Activated naive CD8-positive, alpha-beta T cell treated with anti-CD3 and anti-CD28 coated beads for 36 hours (primary cell): ENCODE measurements around the gene RFX6. TPM values are rescaled to one million over a fixed set of nuclear protein-coding genes. Genes with fewer than 3 reads are reported as not detected.

ENCODE experiments used
- DNase-seq: peaks from one replicate; pipeline ENCODE4 v3.0.0; 2021
- H3K27ac Mint-ChIP-seq: one replicate; pipeline ENCODE4 v1.8.0; 2022; ENCODE audit warnings: mild to moderate bottlenecking, moderate library complexity, mixed read lengths
- H3K27me3 Mint-ChIP-seq: one replicate; pipeline ENCODE4 v1.8.0; 2022; ENCODE audit warnings: mild to moderate bottlenecking, mixed read lengths
- H3K36me3 Mint-ChIP-seq: one replicate; pipeline ENCODE4 v1.8.0; 2021; ENCODE audit warnings: mild to moderate bottlenecking, mixed read lengths
- H3K4me1 Mint-ChIP-seq: one replicate; pipeline ENCODE4 v1.8.0; 2021; ENCODE audit warnings: mixed read lengths
- H3K4me3 Mint-ChIP-seq: one replicate; pipeline ENCODE4 v1.8.0; 2022; ENCODE audit warnings: mild to moderate bottlenecking, moderate library complexity, mixed read lengths
- H3K9me3 Mint-ChIP-seq: one replicate; pipeline ENCODE4 v1.8.0; 2022; ENCODE audit warnings: mixed read lengths
- total RNA-seq, 2 experiments: library from RNA; stranded (reverse); gene quantifications; one replicate each; pipeline ENCODE4 v1.2.3, GENCODE V29; 2021

RFX6 gene
- total RNA-seq, 2 experiments from 2014 or later = not detected

DNA sequence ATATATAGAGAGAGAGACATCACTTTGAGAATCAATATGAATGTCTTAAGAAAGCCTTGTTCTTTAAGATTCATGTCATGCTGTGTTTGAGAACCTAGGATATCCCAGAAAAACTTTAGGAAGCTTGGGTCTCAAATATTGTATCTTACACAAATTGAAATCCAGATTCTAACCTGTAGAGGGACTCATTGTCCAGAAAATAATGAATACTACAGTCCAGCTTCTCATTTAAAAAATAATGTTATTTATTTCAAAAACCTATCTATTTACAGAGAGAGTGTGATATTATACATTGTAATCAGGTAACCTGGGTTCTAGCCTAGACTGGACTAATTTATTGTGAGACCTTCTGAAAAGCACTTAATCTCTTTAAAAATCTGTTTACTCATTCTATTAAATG is 4.2 kb downstream of the RFX6 start:
- H3K4me3 Mint-ChIP-seq = no peak overlapping the region
- peaks cover 4% of the 10 kb centered on the region for H3K4me1 Mint-ChIP-seq
- no peak overlapping the region for H3K27ac Mint-ChIP-seq
- no peaks in the 10 kb centered on the region for H3K9me3 Mint-ChIP-seq
- peaks cover 18% of the 10 kb centered on the region for H3K27me3 Mint-ChIP-seq
- DNase-seq = no peak
- peaks cover 1% of the 10 kb centered on the region for H3K36me3 Mint-ChIP-seq

DNA sequence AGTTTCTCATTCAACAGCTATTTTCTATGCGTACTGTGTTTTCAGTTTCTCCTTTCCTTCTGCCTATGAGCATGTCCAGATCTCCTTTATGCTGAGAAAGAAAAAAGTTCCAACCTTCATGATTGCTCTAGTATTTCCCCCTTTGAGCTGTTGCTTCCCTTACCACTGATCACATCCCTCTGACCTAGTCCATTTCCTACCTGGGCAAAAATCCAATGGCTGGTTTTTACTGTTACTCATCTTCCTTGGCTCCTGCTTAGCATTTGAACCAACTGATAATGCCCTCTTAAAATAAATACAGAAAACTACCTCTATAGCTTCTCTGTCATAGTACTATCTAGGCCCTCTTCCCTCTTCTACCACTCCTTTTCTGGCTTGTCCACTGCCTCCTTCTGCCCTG is 6.0 kb downstream of the RFX6 start:
- H3K27me3 Mint-ChIP-seq = peaks cover 2% of the 10 kb centered on the region
- no peaks in the 10 kb centered on the region for H3K4me1 Mint-ChIP-seq
- H3K27ac Mint-ChIP-seq = no peak overlapping the region
- no peaks in the 10 kb centered on the region for H3K36me3 Mint-ChIP-seq
- H3K4me3 Mint-ChIP-seq = no peak overlapping the region
- no peak for DNase-seq
- no peaks in the 10 kb centered on the region for H3K9me3 Mint-ChIP-seq

DNA sequence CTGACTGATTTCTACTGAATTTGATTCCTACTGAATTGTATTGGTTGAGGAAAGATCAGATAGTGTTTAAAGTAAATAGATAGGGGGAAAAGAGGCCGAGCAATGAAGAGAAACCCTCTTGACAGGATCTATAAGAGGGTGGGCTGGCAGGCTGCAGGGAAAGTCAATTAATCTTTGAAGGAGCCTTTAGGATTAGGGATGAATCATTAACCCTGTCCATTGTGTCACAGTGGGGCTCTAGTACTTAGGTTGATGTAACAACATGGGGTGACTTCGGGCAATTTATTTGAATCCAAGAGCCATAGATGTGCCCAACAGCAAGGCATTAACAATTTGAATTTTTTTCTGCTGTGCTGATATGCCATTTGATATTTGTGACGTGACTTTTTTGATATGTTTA is 7.5 kb downstream of the RFX6 start:
- Mint-ChIP-seq H3K27me3 (no peaks in the 10 kb centered on the region), H3K9me3 (no peaks in the 10 kb centered on the region), H3K36me3 (no peaks in the 10 kb centered on the region), H3K4me3 (no peak overlapping the region), H3K27ac (no peak overlapping the region), H3K4me1 (no peaks in the 10 kb centered on the region)
- DNase-seq = no peak

DNA sequence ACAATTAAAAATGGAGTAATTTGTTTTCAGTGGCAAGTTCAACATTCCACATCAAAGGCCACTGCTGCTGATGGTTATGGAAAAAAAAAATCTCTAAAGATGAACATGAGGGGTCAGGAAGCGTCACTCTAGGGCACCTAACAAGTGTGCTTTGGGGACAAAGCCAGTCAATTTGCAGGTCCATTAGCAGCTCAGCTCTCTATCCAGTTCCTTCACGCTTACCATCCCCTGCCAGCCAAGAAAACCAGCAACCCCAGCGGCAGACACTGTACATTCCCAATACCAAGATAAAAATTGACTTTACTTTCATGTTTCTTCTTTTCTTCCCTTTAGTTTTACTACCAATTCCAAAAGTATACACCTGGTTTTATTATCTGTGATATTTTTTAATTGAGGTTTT is 10.1 kb downstream of the RFX6 start:
- H3K4me1 Mint-ChIP-seq = no peaks in the 10 kb centered on the region

DNA sequence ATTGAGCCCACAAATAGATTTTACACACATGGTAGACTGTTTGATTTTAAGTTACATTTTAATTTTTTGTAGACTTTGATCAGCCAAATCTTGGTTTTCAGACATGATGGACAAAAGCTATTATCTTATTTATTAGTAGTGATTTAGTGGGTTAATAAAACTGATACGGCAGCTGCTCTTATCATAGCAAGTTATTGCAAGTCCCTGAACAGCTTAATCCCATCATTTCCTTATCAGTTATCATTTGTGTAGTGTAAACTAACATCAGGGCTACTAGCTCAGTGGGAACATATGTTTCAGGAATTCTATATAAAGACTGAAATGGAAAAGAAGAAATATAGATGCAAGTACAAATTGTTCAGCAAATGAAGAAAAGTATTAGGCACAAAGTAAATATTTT is 10.9 kb downstream of the RFX6 start:
- Mint-ChIP-seq H3K36me3 (no peaks in the 10 kb centered on the region), H3K4me1 (no peaks in the 10 kb centered on the region), H3K4me3 (no peak overlapping the region), H3K27ac (no peak overlapping the region), H3K27me3 (no peaks in the 10 kb centered on the region), H3K9me3 (no peaks in the 10 kb centered on the region)
- DNase-seq = no peak

More for the DNA sequence above, 10.1 kb downstream of the RFX6 start:
- no peaks in the 10 kb centered on the region for H3K27me3 Mint-ChIP-seq
- no peak overlapping the region for H3K27ac Mint-ChIP-seq
- no peaks in the 10 kb centered on the region for H3K36me3 Mint-ChIP-seq
- no peak for DNase-seq
- H3K4me3 Mint-ChIP-seq = no peak overlapping the region
- H3K9me3 Mint-ChIP-seq = no peaks in the 10 kb centered on the region

DNA sequence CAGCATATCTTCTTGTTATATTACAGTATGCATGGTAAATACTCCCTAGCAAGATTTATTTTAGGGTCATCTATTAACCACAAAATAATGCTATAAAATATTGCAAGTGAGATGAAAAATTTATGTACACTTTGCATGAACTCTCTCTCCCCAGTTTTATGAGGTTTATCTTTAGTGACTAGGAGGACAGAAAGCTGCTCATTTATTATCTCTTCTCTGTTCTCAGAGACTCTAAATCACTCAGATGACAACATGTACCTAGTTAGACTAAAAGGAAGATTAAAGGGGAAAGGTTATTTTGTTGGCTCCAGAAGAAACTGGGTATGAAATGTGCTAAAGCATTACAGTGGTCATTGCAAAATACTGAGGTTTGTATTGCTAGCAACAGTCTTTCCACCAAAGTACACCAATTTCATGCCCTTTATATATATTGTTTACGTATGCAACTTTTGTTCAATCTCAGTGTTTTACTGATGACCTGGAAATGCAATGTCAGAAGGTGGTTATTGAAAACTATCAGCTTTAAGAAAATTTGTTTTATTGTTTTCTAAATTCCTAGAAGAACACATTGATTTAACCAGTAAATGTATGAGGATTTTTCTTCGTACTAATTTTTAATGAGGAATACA is 11.8 kb downstream of the RFX6 start:
- no peaks in the 10 kb centered on the region for H3K36me3 Mint-ChIP-seq
- no peaks in the 10 kb centered on the region for H3K27me3 Mint-ChIP-seq
- DNase-seq = no peak
- H3K4me1 Mint-ChIP-seq = no peaks in the 10 kb centered on the region
- H3K4me3 Mint-ChIP-seq = no peak overlapping the region
- no peaks in the 10 kb centered on the region for H3K9me3 Mint-ChIP-seq
- H3K27ac Mint-ChIP-seq = no peak overlapping the region

DNA sequence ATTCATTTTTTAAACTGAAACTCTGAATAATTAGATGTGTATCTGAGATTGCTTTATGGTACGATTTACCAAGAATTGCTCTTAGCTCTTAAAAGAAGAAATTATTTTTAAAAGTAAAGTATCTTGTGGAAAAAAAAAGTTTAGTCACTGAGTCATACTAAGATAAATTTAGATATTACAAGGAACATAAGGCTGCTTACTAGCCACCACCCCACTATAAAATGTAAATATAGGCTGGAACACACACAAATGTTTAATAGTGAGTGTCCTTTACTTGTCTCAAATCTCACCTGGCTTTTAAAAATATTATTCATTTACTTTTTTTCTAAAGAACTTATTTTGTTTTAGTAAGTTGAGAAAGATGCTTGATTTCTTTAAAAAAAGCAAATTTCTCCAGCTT is 17.6 kb downstream of the RFX6 start:
- no peak overlapping the region for H3K4me3 Mint-ChIP-seq
- no peaks in the 10 kb centered on the region for H3K27me3 Mint-ChIP-seq
- no peaks in the 10 kb centered on the region for H3K9me3 Mint-ChIP-seq
- no peak overlapping the region for H3K27ac Mint-ChIP-seq
- H3K4me1 Mint-ChIP-seq = no peaks in the 10 kb centered on the region
- H3K36me3 Mint-ChIP-seq = no peaks in the 10 kb centered on the region
- no peak for DNase-seq

DNA sequence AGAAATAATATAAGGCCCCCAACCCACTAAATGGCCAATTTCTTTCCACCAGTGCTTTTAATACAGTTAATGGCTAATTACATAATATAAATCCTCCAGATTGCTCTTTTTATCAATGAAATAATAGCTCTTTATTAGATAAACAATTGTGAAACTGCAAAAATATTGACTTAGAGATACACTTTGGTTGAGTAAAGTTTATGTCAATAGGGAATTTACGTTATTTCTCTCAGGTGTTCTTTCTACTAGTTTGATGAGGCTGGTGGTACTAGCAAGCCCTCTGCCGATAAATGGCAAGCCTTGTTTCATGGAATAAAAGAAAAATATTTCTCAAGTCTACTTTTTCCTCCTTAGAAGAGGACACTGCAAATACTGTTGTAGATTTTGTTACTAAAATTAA is 18.9 kb downstream of the RFX6 start:
- H3K4me1 Mint-ChIP-seq = no peaks in the 10 kb centered on the region
- no peaks in the 10 kb centered on the region for H3K36me3 Mint-ChIP-seq
- no peak for DNase-seq
- no peaks in the 10 kb centered on the region for H3K27me3 Mint-ChIP-seq
- H3K27ac Mint-ChIP-seq = no peak overlapping the region
- H3K4me3 Mint-ChIP-seq = no peak overlapping the region
- H3K9me3 Mint-ChIP-seq = no peaks in the 10 kb centered on the region

DNA sequence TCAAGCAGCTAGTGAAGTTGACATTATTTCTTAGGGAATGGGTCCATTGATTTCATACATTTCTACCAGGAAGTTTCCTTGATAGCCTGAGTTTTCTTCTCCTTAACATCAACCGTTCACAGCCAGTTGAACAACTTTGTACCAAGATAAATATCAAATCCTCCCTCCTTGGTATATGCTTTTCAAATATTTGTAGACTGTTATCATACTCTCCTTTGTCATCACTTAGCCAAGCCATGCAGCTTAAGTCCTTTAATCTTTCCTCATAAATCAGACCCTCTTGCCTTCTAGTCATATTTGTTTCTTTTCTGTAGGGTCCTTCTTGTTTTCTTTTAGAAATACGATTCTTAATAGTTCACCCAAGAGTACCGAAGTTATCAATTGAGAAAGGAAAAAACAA is 25.6 kb downstream of the RFX6 start:
- no peak for DNase-seq
- peaks cover 17% of the 10 kb centered on the region for H3K9me3 Mint-ChIP-seq
- no peaks in the 10 kb centered on the region for H3K27me3 Mint-ChIP-seq
- no peak overlapping the region for H3K4me3 Mint-ChIP-seq
- H3K4me1 Mint-ChIP-seq = no peaks in the 10 kb centered on the region
- no peaks in the 10 kb centered on the region for H3K36me3 Mint-ChIP-seq
- H3K27ac Mint-ChIP-seq = no peak overlapping the region

DNA sequence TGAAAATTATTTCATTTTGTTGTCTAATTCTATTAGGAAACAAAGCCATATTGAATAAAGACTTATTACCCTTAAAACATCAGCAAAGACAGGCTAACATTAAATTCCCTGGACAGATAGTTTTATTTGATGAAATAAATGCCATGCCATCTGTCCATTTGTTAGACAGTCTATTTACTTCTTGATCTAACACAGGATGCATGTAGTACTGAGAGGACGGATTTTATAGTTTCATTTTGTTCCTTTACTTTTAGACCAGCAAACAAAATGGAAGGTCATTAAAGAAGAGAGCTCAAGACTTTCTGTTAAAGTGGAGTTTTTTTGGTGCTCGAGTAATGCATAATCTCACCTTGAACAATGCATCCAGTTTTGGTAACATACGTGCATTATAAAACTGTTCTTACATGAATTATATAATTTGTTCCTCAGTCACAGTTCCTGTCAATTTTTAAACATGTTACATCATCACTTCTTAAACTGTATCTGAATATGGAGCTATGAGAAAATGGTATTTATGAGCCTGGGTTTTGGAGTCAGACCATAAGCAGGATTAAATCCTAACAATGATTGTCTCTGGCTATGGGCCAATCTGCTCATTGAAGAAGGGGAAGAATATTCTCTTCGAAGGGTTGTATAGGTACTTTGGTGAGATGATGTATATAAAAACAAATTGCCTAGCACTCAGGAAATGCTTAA is 46.0 kb downstream of the RFX6 start:
- no peak for DNase-seq
- H3K27me3 Mint-ChIP-seq = peaks cover 3% of the 10 kb centered on the region
- no peak overlapping the region for H3K4me3 Mint-ChIP-seq
- H3K27ac Mint-ChIP-seq = no peak overlapping the region
- H3K36me3 Mint-ChIP-seq = no peaks in the 10 kb centered on the region
- no peaks in the 10 kb centered on the region for H3K9me3 Mint-ChIP-seq
- H3K4me1 Mint-ChIP-seq = no peaks in the 10 kb centered on the region

DNA sequence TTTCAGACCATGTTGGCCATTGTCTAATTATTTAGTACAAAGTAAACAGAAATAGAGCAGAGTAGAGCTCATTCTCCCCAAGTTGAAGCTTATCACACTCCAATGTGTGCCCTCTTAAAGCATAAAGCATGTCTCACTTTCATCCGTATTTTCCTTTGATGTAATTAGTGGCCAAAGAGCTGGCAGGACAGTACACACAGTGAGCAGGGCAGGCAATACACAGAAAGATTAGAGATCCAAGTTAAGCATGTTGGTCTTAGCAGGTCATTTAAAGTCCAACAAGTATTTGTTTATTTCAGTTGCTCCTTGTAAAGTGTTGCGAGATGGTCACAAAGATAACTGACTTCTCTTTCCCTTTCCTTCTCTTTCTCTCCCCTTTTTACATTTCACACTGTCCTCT is 47.2 kb downstream of the RFX6 start:
- Mint-ChIP-seq H3K36me3 (no peaks in the 10 kb centered on the region), H3K4me1 (no peaks in the 10 kb centered on the region)

DNA sequence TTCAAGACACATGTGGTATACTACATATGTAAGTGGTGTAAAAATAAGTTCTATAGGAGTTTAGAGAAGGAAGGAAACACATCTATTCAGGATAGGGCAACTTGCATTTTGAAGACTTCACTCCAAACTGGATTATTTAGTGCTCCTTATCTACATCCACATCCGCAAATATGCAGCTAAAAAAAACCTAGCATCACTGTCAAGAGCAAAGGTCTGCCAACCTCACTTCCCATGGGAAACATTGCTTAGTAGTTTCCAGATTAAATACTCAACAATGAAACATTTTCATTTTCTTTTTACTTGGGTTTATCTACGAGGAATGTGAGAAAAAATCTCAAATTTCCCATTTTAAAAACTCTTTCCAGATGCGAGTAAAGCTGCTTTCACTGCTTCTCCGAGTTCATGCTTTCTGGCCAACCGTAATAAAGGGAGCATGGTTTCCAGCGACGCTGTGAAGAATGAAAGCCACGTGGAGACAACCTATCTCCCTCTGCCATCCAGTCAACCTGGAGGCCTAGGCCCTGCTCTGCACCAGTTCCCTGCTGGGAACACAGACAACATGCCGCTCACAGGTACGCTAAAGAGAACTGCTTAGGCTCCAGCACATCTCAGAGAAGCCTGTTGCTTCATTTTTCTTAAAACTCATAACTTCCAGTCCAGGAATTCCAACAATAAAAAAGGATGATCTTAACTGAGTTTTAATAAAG is 48.2 kb downstream of the RFX6 start:
- H3K4me1 Mint-ChIP-seq = no peaks in the 10 kb centered on the region
- peaks cover 3% of the 10 kb centered on the region for H3K27me3 Mint-ChIP-seq
- H3K4me3 Mint-ChIP-seq = no peak overlapping the region
- no peak for DNase-seq
- no peaks in the 10 kb centered on the region for H3K9me3 Mint-ChIP-seq
- H3K27ac Mint-ChIP-seq = no peak overlapping the region
- H3K36me3 Mint-ChIP-seq = no peaks in the 10 kb centered on the region

More for the DNA sequence above, 47.2 kb downstream of the RFX6 start:
- DNase-seq = no peak
- Mint-ChIP-seq H3K27me3 (peaks cover 3% of the 10 kb centered on the region), H3K9me3 (no peaks in the 10 kb centered on the region), H3K4me3 (no peak overlapping the region), H3K27ac (no peak overlapping the region)

DNA sequence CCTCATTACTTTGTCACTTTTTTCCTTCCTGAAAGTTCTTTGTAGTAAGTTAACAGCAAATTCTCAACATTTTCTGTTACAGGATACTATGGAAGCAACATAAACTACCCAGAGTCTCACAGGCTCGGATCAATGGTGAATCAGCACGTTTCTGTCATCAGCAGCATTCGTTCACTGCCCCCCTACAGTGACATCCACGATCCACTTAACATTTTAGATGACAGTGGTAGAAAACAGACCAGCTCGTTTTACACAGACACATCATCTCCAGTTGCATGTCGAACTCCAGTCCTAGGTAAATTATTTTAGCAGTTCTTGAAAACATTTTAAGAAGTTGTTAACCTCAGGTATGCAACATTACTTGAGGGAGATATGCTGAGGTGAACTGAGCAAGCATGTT is 51.6 kb downstream of the RFX6 start:
- Mint-ChIP-seq H3K27ac (no peak overlapping the region), H3K4me3 (no peak overlapping the region), H3K4me1 (no peaks in the 10 kb centered on the region), H3K9me3 (no peaks in the 10 kb centered on the region), H3K36me3 (no peaks in the 10 kb centered on the region), H3K27me3 (no peaks in the 10 kb centered on the region)
- DNase-seq = no peak

DNA sequence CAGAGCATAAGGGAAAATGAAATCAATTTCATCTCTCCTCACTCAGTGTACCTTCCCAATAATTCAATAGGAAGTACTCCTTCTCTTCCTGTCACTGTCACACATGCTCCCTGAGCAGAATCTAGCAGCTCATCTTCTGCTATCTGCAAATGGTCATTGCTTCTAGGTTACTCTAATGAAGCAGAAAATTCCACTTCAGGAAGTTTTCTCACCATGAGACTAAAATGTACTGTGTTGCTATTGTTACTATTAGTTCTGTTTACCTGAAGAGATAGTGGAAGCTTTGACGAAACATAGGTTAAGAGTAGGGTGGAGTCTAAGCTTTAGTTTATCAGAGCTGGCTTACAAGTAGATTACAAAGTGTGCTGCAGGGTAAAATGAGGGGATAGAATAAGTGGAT is 52.8 kb downstream of the RFX6 start:
- H3K27me3 Mint-ChIP-seq = no peaks in the 10 kb centered on the region
- no peaks in the 10 kb centered on the region for H3K9me3 Mint-ChIP-seq
- H3K27ac Mint-ChIP-seq = no peak overlapping the region
- H3K36me3 Mint-ChIP-seq = no peaks in the 10 kb centered on the region
- H3K4me1 Mint-ChIP-seq = no peaks in the 10 kb centered on the region
- no peak overlapping the region for H3K4me3 Mint-ChIP-seq
- DNase-seq = no peak

DNA sequence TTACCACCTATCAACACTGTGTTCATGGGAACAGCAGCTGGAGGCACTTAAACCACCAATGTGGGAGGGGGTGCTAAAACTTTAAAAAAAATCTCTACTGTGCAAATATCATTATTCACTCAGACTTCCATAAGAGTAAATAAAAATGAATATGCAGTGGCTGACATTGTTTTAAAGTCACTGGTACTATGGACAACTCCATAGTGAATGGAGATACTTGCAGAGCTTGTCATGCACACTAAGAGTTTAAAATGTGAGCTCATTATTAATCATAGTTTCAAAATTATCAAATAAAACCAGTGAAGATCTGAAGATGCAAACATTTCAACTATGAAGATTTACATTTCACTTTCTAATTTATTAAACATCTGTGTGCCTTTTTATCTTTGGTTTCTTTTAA is 54.4 kb downstream of the RFX6 start:
- Mint-ChIP-seq H3K27ac (no peak overlapping the region), H3K36me3 (no peaks in the 10 kb centered on the region), H3K4me3 (no peak overlapping the region), H3K9me3 (no peaks in the 10 kb centered on the region), H3K4me1 (no peaks in the 10 kb centered on the region), H3K27me3 (no peaks in the 10 kb centered on the region)
- DNase-seq = no peak

DNA sequence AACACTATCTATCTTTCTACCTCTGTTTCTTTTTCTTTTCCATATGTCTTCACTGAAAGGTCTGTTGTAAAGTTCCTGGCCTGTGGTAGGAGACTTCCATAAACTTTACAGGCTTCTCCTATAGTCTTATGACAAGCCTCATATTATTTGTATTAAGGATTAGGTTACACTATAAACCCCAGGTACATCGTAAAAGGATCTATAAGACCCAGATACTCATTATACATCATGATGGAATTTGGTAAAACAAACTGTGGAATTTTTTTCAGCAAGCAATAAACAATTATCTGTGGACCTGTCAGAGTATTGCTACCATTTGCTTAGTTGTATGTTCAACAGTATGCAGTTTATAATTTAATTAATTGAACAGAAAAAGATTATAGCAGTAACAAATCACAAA is 55.5 kb downstream of the RFX6 start:
- no peaks in the 10 kb centered on the region for H3K4me1 Mint-ChIP-seq
- H3K27ac Mint-ChIP-seq = no peak overlapping the region
- no peaks in the 10 kb centered on the region for H3K36me3 Mint-ChIP-seq
- H3K27me3 Mint-ChIP-seq = no peaks in the 10 kb centered on the region
- no peaks in the 10 kb centered on the region for H3K9me3 Mint-ChIP-seq
- H3K4me3 Mint-ChIP-seq = no peak overlapping the region
- no peak for DNase-seq
